Vagina (tissue), 2 donors: ENCODE measurements around the gene HMX3. TPM values are rescaled to one million over a fixed set of nuclear protein-coding genes. Genes with fewer than 3 reads are reported as not detected.

Experiments used
- DNase-seq, 2 donors: peaks; one replicate each; pipeline ENCODE4 v3.0.0-alpha.2; 2017; ENCODE audit errors: extremely low spot score in 2 of 2
- H3K27ac ChIP-seq: fragments of 200-600 bp; sonication (generic); one replicate; pipeline ENCODE4 v1.5.1; 2019
- H3K27me3 ChIP-seq: fragments of 200-600 bp; sonication (generic); one replicate; pipeline ENCODE4 v1.5.1; 2019
- H3K36me3 ChIP-seq, 2 donors: fragments of 200-600 bp; sonication (generic); one replicate each; pipeline ENCODE4 v1.5.1; 2017 to 2019
- H3K4me1 ChIP-seq: fragments of 200-600 bp; sonication (generic); one replicate; pipeline ENCODE4 v1.5.1; 2019
- H3K4me3 ChIP-seq, 2 donors: fragments of 200-600 bp; sonication (generic); 1 replicate in 1 of 2; 2 replicates in 1 of 2; pipeline ENCODE4 v1.5.1; 2016 to 2019
- H3K9me3 ChIP-seq: fragments of 200-600 bp; sonication (generic); one replicate; pipeline ENCODE4 v1.5.1; 2019
- POLR2A ChIP-seq, 2 donors: fragments of 450-650 bp; IDR thresholded peaks; one replicate each; pipeline ENCODE4 v1.6.1; 2017; ENCODE audit warnings: antibody characterized with exemption in 2 of 2, mild to moderate bottlenecking in 2 of 2, moderate library complexity in 2 of 2
- POLR2AphosphoS5 ChIP-seq, 2 donors: sonication (generic); formaldehyde crosslinking; IDR thresholded peaks; one replicate each; pipeline ENCODE4 v1.9.0; 2017; ENCODE audit warnings: antibody characterized with exemption in 2 of 2, mild to moderate bottlenecking in 2 of 2, low read depth in 1 of 2; ENCODE audit not compliant: insufficient read depth in 1 of 2
- intact Hi-C: fragments of 100-400 bp; cut with DNase I; formaldehyde crosslinking; loops from one replicate; pipeline ENCODE4 v1.15.1; 2023
- total RNA-seq: library from RNA; depleted of rRNA; stranded (reverse); fragments of >200 nt; gene quantifications from one replicate; pipeline ENCODE4 v1.2.3, GENCODE V29; 2016
- TF ChIP-seq, protein P1 (sequence below), 3 experiments: fragments of 450-650 bp in 2 of 3; fragments of 200-600 bp in 1 of 3; sonication (generic) in 1 of 3; IDR thresholded peaks; one replicate each; pipeline ENCODE4 v1.5.1; 2017 to 2019; ENCODE audit warnings: antibody characterized with exemption in 3 of 3, mild to moderate bottlenecking in 2 of 3, moderate library complexity in 2 of 3

HMX3 gene
- total RNA-seq: not detected

- Histone ChIP-seq H3K27ac (no peak within 1 kb of the TSS), H3K9me3 (no peaks in the 10 kb centered on the region), H3K27me3 (peaks cover 36% of the 10 kb centered on the region), H3K4me1 (peaks cover 54% of the 10 kb centered on the region), H3K4me3 (peak within 1 kb of the TSS; percentile 31 to 42), H3K36me3 (no peaks in the 10 kb centered on the region)
- no peak for DNase-seq
- intact Hi-C loops: no loop called here
- TF ChIP-seq POLR2AphosphoS5 (IDR thresholded peaks at IDR 0.05; ENCODE audit: insufficient read depth in 1 of 2, low read depth in 1 of 2): no peak
- TF ChIP-seq POLR2A (IDR thresholded peaks at IDR 0.05): no peak
These were observed at the start of gene HMX3 for GRCh38 chr10:123135415-123136141. Gene HMX3, plus strand, starts transcription at chr10:123135970. Its CDS starts 81 bp downstream, at chr10:123136051.

DNA sequence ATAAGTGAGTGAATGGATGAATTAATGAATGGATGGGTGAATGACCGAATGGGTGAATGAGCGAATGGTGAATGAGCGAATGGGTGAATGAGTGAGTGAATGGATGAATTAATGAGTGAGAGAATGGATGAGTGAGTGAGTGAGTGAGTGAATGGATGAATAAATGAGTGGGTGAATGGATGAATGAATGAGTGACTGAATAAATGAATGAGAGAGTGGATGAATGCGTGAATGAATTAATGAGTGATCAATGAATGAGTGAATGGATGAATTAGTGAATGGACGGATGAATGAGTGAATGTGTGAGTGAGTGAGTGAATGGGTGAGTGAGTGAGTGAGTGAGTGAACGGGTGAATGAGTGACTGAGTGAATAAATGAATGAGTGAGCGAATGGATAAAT, 49.5 kb upstream of the HMX3 start:
- intact Hi-C loops: no loop called here
- no peaks in the 10 kb centered on the region for H3K27me3 ChIP-seq

GRCh38 chr10:123087348-123087747, 48.4 kb upstream of the HMX3 start:
- Histone ChIP-seq H3K9me3 (no peaks in the 10 kb centered on the region), H3K27me3 (no peaks in the 10 kb centered on the region), H3K4me1 (no peaks in the 10 kb centered on the region), H3K4me3 (no peak overlapping the region), H3K36me3 (no peaks in the 10 kb centered on the region), H3K27ac (no peak overlapping the region)
- intact Hi-C loops: no loop called here
- DNase-seq: no peak
- TF ChIP-seq POLR2A (IDR thresholded peaks at IDR 0.05) (no peak), POLR2AphosphoS5 (IDR thresholded peaks at IDR 0.05; ENCODE audit: insufficient read depth in 1 of 2, low read depth in 1 of 2) (no peak)
- TF ChIP-seq, protein P1, sequence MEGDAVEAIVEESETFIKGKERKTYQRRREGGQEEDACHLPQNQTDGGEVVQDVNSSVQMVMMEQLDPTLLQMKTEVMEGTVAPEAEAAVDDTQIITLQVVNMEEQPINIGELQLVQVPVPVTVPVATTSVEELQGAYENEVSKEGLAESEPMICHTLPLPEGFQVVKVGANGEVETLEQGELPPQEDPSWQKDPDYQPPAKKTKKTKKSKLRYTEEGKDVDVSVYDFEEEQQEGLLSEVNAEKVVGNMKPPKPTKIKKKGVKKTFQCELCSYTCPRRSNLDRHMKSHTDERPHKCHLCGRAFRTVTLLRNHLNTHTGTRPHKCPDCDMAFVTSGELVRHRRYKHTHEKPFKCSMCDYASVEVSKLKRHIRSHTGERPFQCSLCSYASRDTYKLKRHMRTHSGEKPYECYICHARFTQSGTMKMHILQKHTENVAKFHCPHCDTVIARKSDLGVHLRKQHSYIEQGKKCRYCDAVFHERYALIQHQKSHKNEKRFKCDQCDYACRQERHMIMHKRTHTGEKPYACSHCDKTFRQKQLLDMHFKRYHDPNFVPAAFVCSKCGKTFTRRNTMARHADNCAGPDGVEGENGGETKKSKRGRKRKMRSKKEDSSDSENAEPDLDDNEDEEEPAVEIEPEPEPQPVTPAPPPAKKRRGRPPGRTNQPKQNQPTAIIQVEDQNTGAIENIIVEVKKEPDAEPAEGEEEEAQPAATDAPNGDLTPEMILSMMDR (IDR thresholded peaks at IDR 0.05): no peak

More for the DNA sequence above, 49.5 kb upstream of the HMX3 start:
- Histone ChIP-seq H3K27ac (no peak overlapping the region), H3K36me3 (no peaks in the 10 kb centered on the region), H3K4me1 (no peaks in the 10 kb centered on the region), H3K4me3 (no peak overlapping the region), H3K9me3 (no peaks in the 10 kb centered on the region)
- TF ChIP-seq POLR2A (IDR thresholded peaks at IDR 0.05): no peak
- TF ChIP-seq, protein P1 (IDR thresholded peaks at IDR 0.05): no peak
- no peak for TF ChIP-seq POLR2AphosphoS5 (IDR thresholded peaks at IDR 0.05; ENCODE audit: insufficient read depth in 1 of 2, low read depth in 1 of 2)
- no peak for DNase-seq

- DNase-seq: no peak
- TF ChIP-seq POLR2A (IDR thresholded peaks at IDR 0.05): no peak
- no peak for TF ChIP-seq POLR2AphosphoS5 (IDR thresholded peaks at IDR 0.05; ENCODE audit: insufficient read depth in 1 of 2, low read depth in 1 of 2)
- TF ChIP-seq, protein P1 (IDR thresholded peaks at IDR 0.05): no peak
- Histone ChIP-seq H3K27ac (no peak overlapping the region), H3K4me1 (no peaks in the 10 kb centered on the region), H3K9me3 (no peaks in the 10 kb centered on the region), H3K36me3 (no peaks in the 10 kb centered on the region), H3K27me3 (no peaks in the 10 kb centered on the region), H3K4me3 (no peak overlapping the region)
- intact Hi-C loops: no loop called here
These were observed 48.0 kb upstream of the HMX3 start for GRCh38 chr10:123087786-123088185.

GRCh38 chr10:123092635-123093414, 42.9 kb upstream of the HMX3 start:
- TF ChIP-seq POLR2A (IDR thresholded peaks at IDR 0.05) (no peak), POLR2AphosphoS5 (IDR thresholded peaks at IDR 0.05; ENCODE audit: insufficient read depth in 1 of 2, low read depth in 1 of 2) (no peak)
- TF ChIP-seq, protein P1 (IDR thresholded peaks at IDR 0.05): no peak
- no peak overlapping the region for H3K27ac ChIP-seq
- H3K9me3 ChIP-seq: no peaks in the 10 kb centered on the region
- DNase-seq: no peak
- intact Hi-C loops: no loop called here
- H3K4me1 ChIP-seq: no peaks in the 10 kb centered on the region
- no peaks in the 10 kb centered on the region for H3K36me3 ChIP-seq
- no peaks in the 10 kb centered on the region for H3K27me3 ChIP-seq
- no peak overlapping the region for H3K4me3 ChIP-seq
